ENCODE measurements around the gene LRRC4C. TPM values are rescaled to one million over a fixed set of nuclear protein-coding genes. Genes with fewer than 3 reads are reported as not detected.

LRRC4C gene
- total RNA-seq, 1 experiment from 2014 or later: not detected

DNA sequence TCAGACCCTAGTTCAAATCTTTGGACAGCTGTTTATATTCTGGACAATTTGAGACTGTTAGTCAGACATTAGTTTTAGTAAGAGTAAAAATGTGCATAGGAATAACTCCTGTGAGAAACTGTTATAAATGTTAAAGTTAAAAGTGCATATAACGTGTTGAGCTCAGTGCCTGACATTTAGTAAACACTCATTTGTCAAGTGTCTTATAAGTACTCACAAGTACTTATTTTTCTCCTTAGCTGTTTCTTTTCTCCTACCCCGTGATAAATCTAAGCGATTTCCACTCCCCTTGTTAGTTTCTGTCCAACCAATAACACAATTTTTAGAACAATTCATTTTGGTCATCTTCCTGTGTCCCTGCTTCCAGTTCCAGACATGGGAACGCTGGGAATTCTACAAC is 59.3 kb downstream of the LRRC4C start:
- intact Hi-C loops (cut with micrococcal nuclease): no loop called here
- Mint-ChIP-seq H3K27ac (ENCODE audit: low read depth, unreplicated experiment) (no peak overlapping the region), H3K4me1 (ENCODE audit: insufficient read depth, unreplicated experiment) (peaks cover 6% of the 10 kb centered on the region), H3K9me3 (ENCODE audit: unreplicated experiment) (no peaks in the 10 kb centered on the region), H3K36me3 (ENCODE audit: insufficient read depth, unreplicated experiment) (no peaks in the 10 kb centered on the region), H3K27me3 (ENCODE audit: insufficient read depth, unreplicated experiment) (no peaks in the 10 kb centered on the region), H3K4me3 (ENCODE audit: unreplicated experiment) (no peak overlapping the region)
- TF ChIP-seq, protein P1, sequence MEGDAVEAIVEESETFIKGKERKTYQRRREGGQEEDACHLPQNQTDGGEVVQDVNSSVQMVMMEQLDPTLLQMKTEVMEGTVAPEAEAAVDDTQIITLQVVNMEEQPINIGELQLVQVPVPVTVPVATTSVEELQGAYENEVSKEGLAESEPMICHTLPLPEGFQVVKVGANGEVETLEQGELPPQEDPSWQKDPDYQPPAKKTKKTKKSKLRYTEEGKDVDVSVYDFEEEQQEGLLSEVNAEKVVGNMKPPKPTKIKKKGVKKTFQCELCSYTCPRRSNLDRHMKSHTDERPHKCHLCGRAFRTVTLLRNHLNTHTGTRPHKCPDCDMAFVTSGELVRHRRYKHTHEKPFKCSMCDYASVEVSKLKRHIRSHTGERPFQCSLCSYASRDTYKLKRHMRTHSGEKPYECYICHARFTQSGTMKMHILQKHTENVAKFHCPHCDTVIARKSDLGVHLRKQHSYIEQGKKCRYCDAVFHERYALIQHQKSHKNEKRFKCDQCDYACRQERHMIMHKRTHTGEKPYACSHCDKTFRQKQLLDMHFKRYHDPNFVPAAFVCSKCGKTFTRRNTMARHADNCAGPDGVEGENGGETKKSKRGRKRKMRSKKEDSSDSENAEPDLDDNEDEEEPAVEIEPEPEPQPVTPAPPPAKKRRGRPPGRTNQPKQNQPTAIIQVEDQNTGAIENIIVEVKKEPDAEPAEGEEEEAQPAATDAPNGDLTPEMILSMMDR (IDR thresholded peaks at IDR 0.05; ENCODE audit: unreplicated experiment): no peak
- ChIA-PET POLR2A (interaction anchor here (0.6 kb wide), 1 partner anchor 18 kb away, joined by 3 read pairs; no protein-coding TSS in a partner anchor), CTCF (no interaction called here)
- no peak for DNase-seq (ENCODE audit: unreplicated experiment)
- no TSS peak for BruUV-seq (replicated peaks)

DNA sequence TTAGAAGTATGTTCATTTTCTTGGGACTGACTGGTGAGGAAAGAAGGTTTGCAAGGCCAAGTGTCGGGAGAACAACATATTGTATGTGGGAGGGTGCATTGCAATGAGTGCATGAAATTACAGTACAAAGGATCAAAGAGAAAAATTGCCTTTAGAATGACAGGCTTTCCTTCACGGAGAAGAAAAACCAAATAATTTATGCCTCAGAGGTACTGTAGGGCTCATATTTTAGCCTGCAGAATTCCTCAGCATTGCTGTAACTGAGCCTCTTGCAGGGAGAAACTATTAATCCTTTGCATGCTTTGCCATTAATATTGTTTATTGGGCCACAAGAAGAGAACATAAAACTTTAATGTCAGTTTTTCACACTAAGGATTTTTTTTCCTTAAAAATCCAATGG is 60.1 kb downstream of the LRRC4C start:
- H3K4me1 Mint-ChIP-seq (ENCODE audit: insufficient read depth, unreplicated experiment): peaks cover 6% of the 10 kb centered on the region
- intact Hi-C loops (cut with micrococcal nuclease): no loop called here
- POLR2A ChIA-PET: no interaction called here
- H3K9me3 Mint-ChIP-seq (ENCODE audit: unreplicated experiment): no peaks in the 10 kb centered on the region
- no peak overlapping the region for H3K27ac Mint-ChIP-seq (ENCODE audit: low read depth, unreplicated experiment)
- no peaks in the 10 kb centered on the region for H3K27me3 Mint-ChIP-seq (ENCODE audit: insufficient read depth, unreplicated experiment)
- no TSS peak for BruUV-seq (replicated peaks)
- no peaks in the 10 kb centered on the region for H3K36me3 Mint-ChIP-seq (ENCODE audit: insufficient read depth, unreplicated experiment)
- TF ChIP-seq, protein P1 (IDR thresholded peaks at IDR 0.05; ENCODE audit: unreplicated experiment): no peak
- H3K4me3 Mint-ChIP-seq (ENCODE audit: unreplicated experiment): no peak overlapping the region
- CTCF ChIA-PET: no interaction called here
- no peak for DNase-seq (ENCODE audit: unreplicated experiment)

DNA sequence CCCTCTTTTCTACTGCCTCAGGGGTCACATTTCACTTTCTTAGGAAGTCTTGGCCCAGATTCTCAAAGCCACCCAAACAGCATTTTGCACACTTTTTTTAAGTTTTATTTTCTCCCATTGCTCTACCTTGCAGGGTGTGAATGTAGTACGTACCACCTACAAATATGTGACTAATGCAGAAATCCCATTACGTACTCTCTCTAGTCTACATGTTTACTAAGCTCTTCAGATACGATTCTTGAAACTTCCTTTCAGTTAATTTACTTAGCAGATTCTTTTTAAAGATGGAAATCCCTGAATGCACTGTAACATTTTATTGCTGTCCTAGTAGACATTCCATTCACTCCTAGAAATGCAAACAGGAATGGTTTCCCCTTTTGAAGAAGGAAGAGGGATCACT is 61.3 kb downstream of the LRRC4C start:
- ChIA-PET POLR2A (no interaction called here), CTCF (interaction anchor here (0.7 to 1.1 kb wide), 2 partner anchors 17 to 1160 kb away, joined by 3 read pairs; no protein-coding TSS in a partner anchor)
- Mint-ChIP-seq H3K9me3 (ENCODE audit: unreplicated experiment) (no peaks in the 10 kb centered on the region), H3K4me1 (ENCODE audit: insufficient read depth, unreplicated experiment) (no peaks in the 10 kb centered on the region), H3K36me3 (ENCODE audit: insufficient read depth, unreplicated experiment) (no peaks in the 10 kb centered on the region), H3K27ac (ENCODE audit: low read depth, unreplicated experiment) (no peak overlapping the region), H3K4me3 (ENCODE audit: unreplicated experiment) (no peak overlapping the region), H3K27me3 (ENCODE audit: insufficient read depth, unreplicated experiment) (no peaks in the 10 kb centered on the region)
- no peak for DNase-seq (ENCODE audit: unreplicated experiment)
- intact Hi-C loops (cut with micrococcal nuclease): no loop called here
- TF ChIP-seq, protein P1 (IDR thresholded peaks at IDR 0.05; ENCODE audit: unreplicated experiment): no peak
- BruUV-seq (replicated peaks): no TSS peak

GRCh38 chr11:41394521-41395195 is 64.8 kb downstream of the LRRC4C start:
- ChIA-PET POLR2A (no interaction called here), CTCF (no interaction called here)
- Mint-ChIP-seq H3K9me3 (ENCODE audit: unreplicated experiment) (no peaks in the 10 kb centered on the region), H3K4me3 (ENCODE audit: unreplicated experiment) (no peak overlapping the region), H3K27ac (ENCODE audit: low read depth, unreplicated experiment) (no peak overlapping the region), H3K36me3 (ENCODE audit: insufficient read depth, unreplicated experiment) (no peaks in the 10 kb centered on the region), H3K27me3 (ENCODE audit: insufficient read depth, unreplicated experiment) (no peaks in the 10 kb centered on the region), H3K4me1 (ENCODE audit: insufficient read depth, unreplicated experiment) (peaks cover 13% of the 10 kb centered on the region)
- intact Hi-C loops (cut with micrococcal nuclease): no loop called here
- TF ChIP-seq, protein P1 (IDR thresholded peaks at IDR 0.05; ENCODE audit: unreplicated experiment): no peak
- BruUV-seq (replicated peaks): no TSS peak
- no peak for DNase-seq (ENCODE audit: unreplicated experiment)

Data from MCF 10A (cell line).